Measurements from ENCODE around the gene PIGN. TPM values are rescaled to one million over a fixed set of nuclear protein-coding genes. Genes with fewer than 3 reads are reported as not detected.
A peak's percentile ranks its signal among the peaks of the same experiment; 100 is the strongest.

The PIGN gene
- total RNA-seq, 4 donors from 2014 or later: 10.5 to 32.4 (median 17.3) TPM

DNA sequence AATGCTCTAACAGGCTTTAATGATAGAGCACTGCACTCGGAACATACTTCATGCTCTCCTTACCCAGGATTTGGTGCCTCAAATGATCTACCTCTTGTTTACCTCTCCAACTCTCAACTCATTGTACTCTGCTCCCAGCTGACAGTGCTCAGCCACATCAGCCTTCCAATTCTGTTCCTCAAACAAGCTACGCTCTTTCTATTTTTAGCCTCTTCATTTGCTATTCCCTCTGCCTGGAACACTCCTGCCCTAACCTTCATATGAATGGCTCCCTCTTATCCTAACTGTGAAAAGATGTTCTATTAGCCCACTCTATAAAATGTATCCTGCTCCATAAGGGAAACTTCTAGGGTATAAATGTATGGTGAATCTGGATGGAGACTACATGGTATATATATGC, 42.5 kb downstream of the PIGN start:
- WGBS, 2 donors (ENCODE audit: low coverage in 1 of 2): 90 to 91% methylated on average over 2 of the region's 2 CpGs
- Histone ChIP-seq H3K4me1 (no peaks in the 10 kb centered on the region), H3K36me3 (peaks cover 0 to 49% of the 10 kb centered on the region in 2 donors), H3K27ac (no peak overlapping the region), H3K4me3 (no peak overlapping the region), H3K27me3 (no peaks in the 10 kb centered on the region), H3K9me3 (no peaks in the 10 kb centered on the region)
- TF ChIP-seq POLR2A (IDR thresholded peaks at IDR 0.05) (no peak), POLR2AphosphoS5 (IDR thresholded peaks at IDR 0.05) (no peak), EP300 (IDR thresholded peaks at IDR 0.05) (no peak)
- TF ChIP-seq, protein P1, sequence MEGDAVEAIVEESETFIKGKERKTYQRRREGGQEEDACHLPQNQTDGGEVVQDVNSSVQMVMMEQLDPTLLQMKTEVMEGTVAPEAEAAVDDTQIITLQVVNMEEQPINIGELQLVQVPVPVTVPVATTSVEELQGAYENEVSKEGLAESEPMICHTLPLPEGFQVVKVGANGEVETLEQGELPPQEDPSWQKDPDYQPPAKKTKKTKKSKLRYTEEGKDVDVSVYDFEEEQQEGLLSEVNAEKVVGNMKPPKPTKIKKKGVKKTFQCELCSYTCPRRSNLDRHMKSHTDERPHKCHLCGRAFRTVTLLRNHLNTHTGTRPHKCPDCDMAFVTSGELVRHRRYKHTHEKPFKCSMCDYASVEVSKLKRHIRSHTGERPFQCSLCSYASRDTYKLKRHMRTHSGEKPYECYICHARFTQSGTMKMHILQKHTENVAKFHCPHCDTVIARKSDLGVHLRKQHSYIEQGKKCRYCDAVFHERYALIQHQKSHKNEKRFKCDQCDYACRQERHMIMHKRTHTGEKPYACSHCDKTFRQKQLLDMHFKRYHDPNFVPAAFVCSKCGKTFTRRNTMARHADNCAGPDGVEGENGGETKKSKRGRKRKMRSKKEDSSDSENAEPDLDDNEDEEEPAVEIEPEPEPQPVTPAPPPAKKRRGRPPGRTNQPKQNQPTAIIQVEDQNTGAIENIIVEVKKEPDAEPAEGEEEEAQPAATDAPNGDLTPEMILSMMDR (IDR thresholded peaks at IDR 0.05): no peak
- no peak for ATAC-seq

DNA sequence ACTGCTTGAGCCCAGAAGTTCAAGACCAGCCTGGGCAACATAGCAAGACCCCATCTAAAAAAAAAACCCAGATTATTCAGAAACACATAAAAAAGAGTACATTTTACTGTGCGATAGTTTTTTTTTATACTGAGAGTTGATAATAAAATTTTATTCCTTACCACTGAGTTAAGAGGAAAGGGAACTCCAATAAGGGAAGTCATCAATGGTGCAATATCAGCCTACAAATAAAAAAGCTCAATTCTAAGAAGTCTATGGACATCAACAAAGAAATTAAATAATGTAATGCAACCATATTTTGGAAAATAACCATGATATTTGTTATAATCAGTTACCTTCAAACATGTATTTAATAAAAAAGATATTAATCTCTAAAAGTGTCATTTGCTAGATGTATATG, 46.6 kb downstream of the PIGN start:
- H3K27me3 ChIP-seq: no peaks in the 10 kb centered on the region
- TF ChIP-seq, protein P1 (IDR thresholded peaks at IDR 0.05): no peak
- no peak for TF ChIP-seq POLR2A (IDR thresholded peaks at IDR 0.05)
- no peak for TF ChIP-seq POLR2AphosphoS5 (IDR thresholded peaks at IDR 0.05)
- no peak for TF ChIP-seq EP300 (IDR thresholded peaks at IDR 0.05)
- 0 to 33% methylated on average over 1 of the region's 1 CpG for WGBS, 2 donors (ENCODE audit: low coverage in 1 of 2)
- no peak overlapping the region for H3K27ac ChIP-seq
- no peaks in the 10 kb centered on the region for H3K4me1 ChIP-seq
- no peak for ATAC-seq
- H3K9me3 ChIP-seq: no peaks in the 10 kb centered on the region
- no peak overlapping the region for H3K4me3 ChIP-seq
- peaks cover 0 to 66% of the 10 kb centered on the region in 2 donors for H3K36me3 ChIP-seq

DNA sequence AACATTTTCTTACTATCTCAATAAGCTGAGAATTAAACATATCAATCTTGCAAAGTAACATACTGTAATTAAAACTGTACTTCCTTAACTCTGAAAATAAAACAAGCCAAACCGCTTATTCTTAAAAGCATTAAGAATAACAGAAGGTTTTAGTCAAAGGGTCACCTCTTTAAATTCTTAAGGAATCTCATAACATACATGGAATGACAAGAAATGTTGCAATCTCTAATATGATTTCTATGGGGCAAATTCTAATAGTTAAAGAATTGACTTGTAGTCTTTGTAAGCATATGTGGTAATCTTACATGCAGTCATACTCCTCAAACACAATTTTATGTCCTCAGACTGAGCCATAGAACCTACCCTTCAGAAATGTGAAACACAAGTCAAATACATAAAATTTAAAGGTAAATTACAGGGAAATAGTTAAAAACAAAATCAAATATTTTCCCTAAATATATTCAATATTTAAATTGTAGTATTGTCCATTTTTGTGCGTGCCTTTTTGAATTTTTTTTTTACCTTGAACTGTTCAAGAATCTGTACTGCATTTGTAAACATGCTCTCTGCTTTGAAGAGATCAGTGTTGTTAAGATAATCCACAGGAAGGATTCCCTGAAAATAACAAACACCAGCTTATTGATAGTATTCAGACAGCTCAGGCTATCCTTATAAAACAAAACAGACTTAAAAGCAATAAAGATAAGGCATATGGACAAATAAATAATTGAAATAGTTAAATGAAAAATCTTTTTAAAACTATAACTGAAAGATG, 48.2 kb downstream of the PIGN start:
- no peak for ATAC-seq
- Histone ChIP-seq H3K4me3 (no peak overlapping the region), H3K4me1 (no peaks in the 10 kb centered on the region), H3K36me3 (peaks cover 0 to 58% of the 10 kb centered on the region in 2 donors), H3K9me3 (no peaks in the 10 kb centered on the region), H3K27me3 (no peaks in the 10 kb centered on the region), H3K27ac (no peak overlapping the region)
- whole genome bisulfite sequencing, 2 donors (ENCODE audit: low coverage in 1 of 2): 55 to 65% methylated on average over 2 of the region's 2 CpGs
- TF ChIP-seq POLR2AphosphoS5 (IDR thresholded peaks at IDR 0.05) (no peak), EP300 (IDR thresholded peaks at IDR 0.05) (no peak), POLR2A (IDR thresholded peaks at IDR 0.05) (no peak)
- TF ChIP-seq, protein P1 (IDR thresholded peaks at IDR 0.05): no peak

DNA sequence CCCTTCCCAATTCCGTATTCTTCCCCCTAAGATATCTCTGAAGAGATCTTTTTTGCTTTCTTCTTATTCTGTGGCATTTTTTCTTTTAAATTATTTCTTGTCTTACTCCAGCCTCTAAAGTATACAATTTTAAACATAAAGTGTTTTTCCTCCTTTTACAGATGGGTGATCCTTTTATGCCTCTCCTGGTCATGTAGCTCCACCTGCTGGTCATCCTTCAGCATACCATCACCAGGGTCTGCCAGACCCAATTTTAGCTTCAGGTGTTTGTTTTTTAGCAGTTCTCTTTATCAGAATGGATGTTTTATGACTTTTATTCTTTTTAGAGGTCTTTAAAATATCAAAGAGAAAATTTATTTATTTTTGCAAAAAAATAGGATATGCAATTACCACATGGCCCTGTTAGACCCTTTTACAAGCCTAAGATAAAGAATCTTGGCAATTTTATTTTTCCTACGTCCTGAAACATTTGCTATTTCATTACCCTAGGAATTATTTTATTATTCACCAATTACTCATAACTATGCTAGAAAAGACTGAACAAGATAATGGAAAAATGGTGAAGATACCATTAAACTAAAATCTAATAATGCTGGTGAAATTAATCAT, 55.5 kb downstream of the PIGN start:
- no peak for TF ChIP-seq POLR2A (IDR thresholded peaks at IDR 0.05)
- TF ChIP-seq, protein P1 (IDR thresholded peaks at IDR 0.05): peak; percentile 72 to 90 (median 78)

DNA sequence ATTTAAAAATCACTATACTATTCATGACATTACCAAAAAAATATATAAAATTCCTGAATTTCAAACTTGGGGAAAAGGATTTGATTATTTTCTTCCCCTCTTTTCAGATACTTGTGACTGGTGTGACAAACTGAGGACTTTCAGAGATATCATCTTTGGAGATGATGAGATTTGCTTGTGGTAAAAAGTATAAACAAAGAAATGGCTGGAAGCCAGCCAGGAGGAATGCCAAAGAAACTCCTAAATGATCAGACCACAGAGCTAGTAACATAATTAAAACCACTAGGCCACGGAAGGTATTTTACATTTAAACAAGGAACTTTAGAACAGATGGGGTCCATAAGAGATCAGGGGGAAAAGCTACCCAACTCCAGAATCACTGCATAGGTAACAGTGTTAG, 58.7 kb downstream of the PIGN start:
- WGBS, 2 donors (ENCODE audit: low coverage in 1 of 2): 11 to 50% methylated on average over 1 of the region's 1 CpG

More for the DNA sequence above, 55.5 kb downstream of the PIGN start:
- Histone ChIP-seq H3K9me3 (no peaks in the 10 kb centered on the region), H3K27me3 (no peaks in the 10 kb centered on the region), H3K36me3 (peaks cover 0 to 13% of the 10 kb centered on the region in 2 donors), H3K27ac (no peak overlapping the region), H3K4me3 (no peak overlapping the region), H3K4me1 (no peaks in the 10 kb centered on the region)
- 61 to 83% methylated on average over 2 of the region's 2 CpGs for WGBS, 2 donors (ENCODE audit: low coverage in 1 of 2)
- ATAC-seq: no peak

More for the DNA sequence above, 58.7 kb downstream of the PIGN start:
- H3K27ac ChIP-seq: no peak overlapping the region
- TF ChIP-seq POLR2AphosphoS5 (IDR thresholded peaks at IDR 0.05) (no peak), EP300 (IDR thresholded peaks at IDR 0.05) (no peak), POLR2A (IDR thresholded peaks at IDR 0.05) (no peak)
- TF ChIP-seq, protein P1 (IDR thresholded peaks at IDR 0.05): no peak
- no peaks in the 10 kb centered on the region for H3K9me3 ChIP-seq
- H3K4me1 ChIP-seq: no peaks in the 10 kb centered on the region
- H3K4me3 ChIP-seq: no peak overlapping the region
- no peaks in the 10 kb centered on the region for H3K27me3 ChIP-seq
- peaks cover 0 to 3% of the 10 kb centered on the region in 2 donors for H3K36me3 ChIP-seq
- ATAC-seq: no peak
